HG02973 (cell line): ENCODE results near the gene AMBN.

Experiments used
- ATAC-seq: cut with Tn5 transposase; IDR thresholded peaks from one replicate; pipeline ENCODE4 v1.9.1; 2021; ENCODE audit warnings: moderate library complexity; ENCODE audit not compliant: unreplicated experiment

AMBN gene

DNA sequence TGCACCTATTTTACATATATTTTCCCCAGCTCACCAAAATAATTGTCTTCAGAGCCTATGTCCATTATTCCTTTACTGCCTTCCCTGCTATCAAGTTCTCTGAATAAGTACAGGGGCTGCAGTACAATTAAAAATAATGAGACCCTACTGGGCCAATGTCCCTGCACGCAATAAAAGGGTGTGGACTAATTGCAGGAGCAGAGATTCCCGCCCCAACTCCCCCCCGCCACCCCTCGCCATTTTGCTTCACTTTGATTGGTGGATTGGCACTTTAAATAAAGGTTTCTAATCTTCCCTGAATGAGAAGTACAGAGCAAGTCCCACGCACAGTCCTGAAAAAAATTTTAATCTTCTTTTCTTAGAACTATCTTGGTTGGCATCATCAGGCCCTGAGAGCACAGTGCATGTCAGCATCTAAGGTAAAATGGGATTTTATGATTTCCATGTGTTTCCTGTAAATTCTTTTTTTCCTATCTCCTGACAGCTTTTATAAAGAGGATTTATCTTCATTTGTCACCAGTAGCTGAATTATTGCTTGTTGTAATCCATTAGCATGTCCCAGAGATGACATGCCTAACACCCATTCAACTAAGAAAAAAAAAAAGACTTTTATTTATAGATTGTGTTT lies at the start of gene AMBN:
Gene AMBN, plus strand, starts transcription at position 302 of the 628 bp plus-strand sequence. Its CDS starts 103 bp downstream, at position 405.
- no peak for ATAC-seq

DNA sequence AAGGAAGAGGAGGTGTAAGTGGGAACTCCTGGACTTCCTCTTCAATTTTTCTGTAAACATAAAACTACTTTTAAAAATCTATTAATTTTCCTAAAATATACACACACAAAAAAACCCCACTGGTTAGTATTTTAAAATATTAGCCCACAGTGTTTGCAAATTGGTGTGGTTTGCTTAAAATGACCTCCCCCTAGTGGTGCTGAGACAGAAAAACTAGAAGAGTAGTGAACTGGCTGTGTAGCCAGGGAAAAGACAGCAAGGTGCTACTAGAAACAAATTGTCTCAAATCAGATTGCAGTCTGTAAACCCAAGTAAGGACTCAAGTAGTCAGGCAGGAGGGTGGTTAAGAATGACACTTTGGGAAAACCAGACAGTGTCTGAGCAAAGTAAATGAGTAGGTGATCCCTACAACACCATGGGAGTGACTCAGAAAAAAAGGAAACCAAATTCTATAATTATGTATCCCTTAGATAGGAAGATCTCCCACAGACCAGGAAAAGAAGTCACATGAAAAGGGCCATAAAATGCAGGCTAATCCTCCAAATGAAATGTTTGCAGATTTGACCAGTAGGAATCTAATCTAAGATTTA lies 47.7 kb upstream of the AMBN start:
- peak; percentile 71 for ATAC-seq

DNA sequence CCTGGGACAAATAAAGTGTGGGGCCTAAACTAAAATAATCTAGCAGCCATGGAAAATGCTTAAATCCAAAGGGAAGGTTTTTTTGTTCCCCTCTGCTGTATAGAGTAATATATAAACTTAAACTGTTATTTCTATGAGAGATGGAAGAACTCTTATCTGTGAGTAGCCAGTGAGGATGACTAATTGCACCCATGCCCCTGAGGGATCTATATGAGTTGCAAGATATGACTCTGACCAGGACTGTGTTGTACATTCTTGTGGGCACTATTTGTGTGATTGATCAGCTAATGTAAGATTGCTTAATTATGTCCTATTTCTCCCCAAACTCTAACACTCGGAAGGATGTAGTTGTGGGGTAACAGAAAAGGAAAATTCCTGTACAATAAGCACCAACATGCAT lies 35.2 kb upstream of the AMBN start:
- no peak for ATAC-seq

DNA sequence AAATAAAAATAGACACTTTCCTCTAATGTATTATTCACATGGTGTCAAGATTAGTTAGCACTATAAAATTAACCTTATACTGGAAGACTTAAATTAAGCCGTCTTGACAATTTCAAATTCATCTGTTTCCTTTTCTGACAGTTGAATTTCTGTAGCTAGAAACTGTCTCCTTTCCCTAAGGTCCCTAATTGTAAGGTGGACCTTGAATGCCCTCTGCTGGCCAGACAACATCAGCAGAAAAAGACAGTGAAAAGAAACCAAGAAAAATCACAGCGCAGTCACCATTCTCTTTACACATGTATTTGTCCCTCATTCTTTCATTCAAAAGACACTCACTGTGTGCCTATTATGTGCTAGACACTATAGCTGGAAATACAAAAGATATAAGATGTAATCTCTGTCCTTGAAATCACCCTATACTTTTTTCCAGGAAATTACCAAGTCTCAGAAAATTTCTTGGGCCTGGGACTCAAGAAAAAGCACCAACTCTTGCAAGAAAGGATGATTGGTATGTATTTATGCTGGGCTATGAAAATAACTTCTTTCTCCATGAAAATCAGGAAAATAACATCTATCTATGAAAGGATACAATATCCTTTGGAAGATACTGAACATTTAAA lies 32.7 kb upstream of the AMBN start:
- ATAC-seq: peak; percentile 74

DNA sequence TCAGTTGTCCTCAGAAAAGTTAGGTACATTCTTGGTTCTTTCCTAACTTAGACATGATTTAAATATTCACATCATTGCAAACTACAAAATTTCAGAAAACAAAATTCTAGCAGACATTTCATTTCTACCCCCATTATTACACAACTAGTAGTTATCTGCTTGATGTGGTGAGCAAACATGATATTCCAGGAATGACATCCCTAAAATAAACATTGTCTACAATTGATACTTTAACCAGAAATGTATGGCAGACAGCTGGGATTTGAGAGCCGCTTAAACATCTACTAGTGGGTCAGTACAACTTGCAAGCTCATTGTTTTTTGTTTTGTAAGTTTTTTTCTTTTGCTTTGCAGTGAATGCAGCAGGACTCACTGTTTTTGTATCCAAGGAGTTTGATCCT lies 32.1 kb upstream of the AMBN start:
- no peak for ATAC-seq

DNA sequence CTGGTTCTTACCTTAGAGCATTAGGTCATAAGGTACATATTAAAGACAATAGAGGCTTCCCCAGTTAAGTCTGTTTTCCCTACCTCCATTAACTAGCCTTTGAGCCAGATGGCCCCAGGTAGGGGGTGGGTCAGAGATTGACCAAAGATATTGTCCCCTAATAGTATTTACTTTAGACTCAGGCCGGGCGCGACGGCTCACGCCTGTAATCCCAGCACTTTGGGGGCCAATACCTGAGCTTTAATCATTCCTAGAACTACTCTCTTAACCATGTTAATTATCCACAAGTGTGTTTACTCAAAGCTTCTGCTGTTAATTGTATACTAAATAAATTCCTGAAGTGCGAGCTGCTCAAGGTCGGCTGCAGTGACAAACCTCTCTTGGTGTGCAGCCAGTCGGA lies 28.0 kb upstream of the AMBN start:
- no peak for ATAC-seq

DNA sequence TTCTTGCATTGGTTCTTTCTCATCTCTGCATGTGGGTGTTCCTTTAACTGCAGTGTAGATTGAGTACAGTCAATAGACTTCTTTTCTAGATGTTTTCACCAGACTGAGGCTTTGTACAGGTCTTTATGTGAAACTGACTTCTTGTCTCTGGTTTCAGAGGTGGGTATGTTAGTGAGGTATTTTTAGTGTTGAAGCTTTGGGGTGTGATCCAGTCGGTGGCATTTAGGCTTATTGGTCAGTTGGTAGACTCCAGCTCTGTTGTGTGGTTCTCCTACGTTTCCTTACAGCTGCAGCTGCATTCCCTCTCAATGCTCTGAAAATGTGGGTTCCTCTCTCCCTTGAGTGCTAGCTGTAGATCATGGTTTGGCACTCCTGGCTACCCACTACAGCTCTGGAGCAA lies 21.3 kb upstream of the AMBN start:
- no peak for ATAC-seq

- no peak for ATAC-seq
These were observed 20.3 kb upstream of the AMBN start for GRCh38 chr4:70571772-70572171.

DNA sequence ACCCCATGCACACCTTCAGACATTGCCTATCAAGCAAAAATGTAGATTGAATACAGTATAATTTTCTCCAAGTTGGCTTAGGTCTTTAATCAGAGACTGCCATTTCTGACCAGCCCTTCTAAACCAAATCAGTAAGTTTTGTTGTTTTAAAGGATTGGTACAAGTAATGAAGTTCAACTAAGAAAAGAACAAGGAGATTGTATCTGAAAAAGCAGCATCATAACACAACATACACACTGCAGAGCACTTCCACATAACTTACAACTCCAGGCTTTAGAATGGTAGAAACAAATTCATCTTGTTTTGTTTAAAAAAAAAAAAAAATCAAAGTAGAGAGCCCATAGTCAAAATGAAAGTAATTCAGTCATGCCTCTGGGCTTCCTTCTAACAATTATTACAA lies 16.1 kb upstream of the AMBN start:
- no peak for ATAC-seq

GRCh38 chr4:70577220-70577927 lies 14.7 kb upstream of the AMBN start:
- ATAC-seq: no peak

DNA sequence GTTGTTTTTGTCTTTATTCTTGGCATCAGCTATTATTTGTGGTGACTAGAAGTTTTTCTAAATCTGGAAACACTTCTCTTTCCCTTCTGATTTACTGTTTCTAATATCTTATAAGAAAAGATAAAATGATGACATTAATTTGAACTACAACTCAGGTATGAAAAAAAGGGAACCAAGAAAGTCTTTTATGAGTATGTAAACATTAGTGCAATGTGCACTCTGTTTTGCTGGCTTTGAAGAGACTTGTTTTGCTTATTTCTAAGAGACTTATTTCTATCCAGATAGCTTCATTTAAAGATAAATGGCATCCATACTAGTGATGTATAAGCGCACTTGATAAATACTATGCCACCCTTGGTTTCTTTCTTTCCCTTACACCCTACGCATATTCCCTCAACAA lies 10.1 kb upstream of the AMBN start:
- no peak for ATAC-seq

DNA sequence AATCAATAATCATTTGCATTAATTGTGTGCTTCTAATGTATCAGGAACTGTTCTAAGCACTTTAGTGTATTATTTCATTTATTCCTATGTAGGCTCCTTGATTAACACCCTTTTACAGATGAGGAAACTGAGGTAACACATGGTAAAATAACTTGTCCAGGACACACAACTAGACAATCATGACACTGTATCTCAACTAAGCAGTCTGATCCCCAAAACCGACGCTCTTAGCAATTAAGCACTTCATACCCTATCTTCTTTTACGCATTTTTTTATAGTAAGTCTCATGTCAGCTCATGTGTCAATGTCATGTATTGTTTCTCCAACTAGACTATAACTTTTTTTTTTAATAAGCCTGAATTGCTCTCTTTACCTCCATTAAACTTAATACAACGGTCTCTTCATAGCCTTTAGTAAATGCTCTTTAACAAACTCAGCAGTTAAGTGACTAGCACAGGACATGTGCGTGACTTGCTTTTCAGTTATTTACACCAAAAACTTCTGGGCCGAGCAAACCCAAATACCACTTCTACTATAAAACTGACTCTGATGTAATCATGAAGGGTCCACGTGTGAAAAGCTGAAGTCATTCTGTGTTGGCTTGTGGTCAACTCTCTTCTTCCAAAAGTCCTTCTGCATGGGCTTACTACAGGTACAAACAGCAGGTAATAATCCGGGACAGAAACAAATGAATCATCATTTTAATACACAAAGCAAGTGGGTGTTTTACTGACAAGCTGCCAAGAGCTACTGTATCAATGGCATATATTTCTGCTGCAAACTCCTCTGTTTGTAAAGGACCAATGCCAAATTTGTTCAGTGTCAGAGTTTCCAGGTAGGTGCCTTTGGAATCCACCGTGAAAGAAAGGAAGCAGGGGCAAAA lies 7.9 kb upstream of the AMBN start:
- ATAC-seq: no peak

DNA sequence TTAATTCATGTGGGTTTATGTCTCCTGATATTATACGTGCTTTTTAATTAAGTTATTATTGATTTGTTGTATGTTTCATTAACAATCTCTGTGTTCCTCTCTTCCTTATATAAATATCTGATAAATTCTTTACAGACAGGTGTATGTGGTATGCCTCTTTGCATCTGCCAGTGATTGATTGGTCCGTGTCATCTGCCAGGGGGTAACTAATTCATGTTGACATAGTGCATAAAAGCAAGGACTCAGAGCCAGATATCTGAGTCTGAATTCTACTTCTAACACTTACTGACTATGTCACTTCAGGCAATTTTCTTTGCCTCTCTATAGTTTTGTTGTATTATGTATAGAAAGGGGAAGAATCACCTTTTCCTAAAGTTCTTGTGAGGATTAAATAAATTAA lies 5.2 kb upstream of the AMBN start:
- no peak for ATAC-seq

DNA sequence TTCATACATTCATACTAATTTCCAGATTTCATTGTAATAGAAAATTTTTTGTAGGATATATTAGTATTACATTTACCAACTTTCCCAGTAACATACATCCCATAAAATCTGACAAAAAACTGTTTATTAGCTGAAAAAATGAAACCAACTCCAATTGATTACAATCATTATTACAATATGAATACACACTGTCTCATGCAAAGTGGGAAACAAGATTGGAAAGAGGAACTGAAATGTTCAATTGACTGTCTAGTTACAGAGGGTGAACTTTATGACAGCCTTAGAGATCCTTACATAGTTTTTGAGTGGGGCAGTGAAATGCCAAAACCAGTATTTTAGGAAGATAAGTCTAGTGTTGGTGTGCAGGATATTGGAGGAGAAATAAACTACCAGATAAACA lies 2.3 kb upstream of the AMBN start:
- ATAC-seq: peak; percentile 96

DNA sequence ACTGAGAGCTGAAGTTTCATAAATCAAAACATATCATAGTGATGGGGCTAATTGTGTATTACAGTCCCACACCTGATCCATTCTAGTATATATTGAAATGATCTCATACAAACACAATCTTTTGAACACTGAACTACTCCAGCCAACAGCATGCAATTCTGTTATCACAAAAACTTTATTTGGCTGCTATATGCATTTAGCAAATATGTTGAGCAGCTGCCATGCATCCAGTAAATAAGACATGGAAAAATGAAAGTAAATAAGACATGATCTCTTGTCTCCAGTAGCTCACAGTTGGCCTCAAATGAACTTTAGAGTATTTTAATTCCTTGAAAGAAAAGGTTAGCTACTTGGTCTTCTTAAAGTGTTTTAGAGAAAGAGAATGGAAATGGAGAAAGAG lies 2.1 kb downstream of the AMBN start:
- ATAC-seq: no peak

DNA sequence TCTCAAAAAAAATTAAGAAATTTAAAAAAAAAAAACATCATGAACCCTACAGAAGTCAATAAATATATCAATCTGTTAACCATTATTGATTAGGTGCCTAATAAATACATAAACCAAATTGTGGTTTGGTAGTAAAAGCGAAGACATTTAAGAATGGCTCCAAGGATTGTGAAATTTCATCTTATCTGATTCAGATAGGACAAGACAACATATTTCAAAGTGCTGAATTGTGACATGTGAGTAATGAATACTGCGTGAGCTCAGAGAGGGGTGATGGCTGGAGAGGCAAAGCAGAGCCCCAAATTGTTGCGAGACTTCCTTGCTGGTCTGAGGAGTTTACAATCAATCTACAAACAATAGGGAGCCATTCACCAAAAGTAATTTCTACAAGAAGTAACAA lies 8.2 kb downstream of the AMBN start:
- no peak for ATAC-seq

GRCh38 chr4:70600977-70601376 lies 8.9 kb downstream of the AMBN start:
- no peak for ATAC-seq

- ATAC-seq: peak; percentile 98
These were observed 9.5 kb downstream of the AMBN start for GRCh38 chr4:70601422-70602039.

GRCh38 chr4:70603856-70604255 lies 11.8 kb downstream of the AMBN start:
- no peak for ATAC-seq

DNA sequence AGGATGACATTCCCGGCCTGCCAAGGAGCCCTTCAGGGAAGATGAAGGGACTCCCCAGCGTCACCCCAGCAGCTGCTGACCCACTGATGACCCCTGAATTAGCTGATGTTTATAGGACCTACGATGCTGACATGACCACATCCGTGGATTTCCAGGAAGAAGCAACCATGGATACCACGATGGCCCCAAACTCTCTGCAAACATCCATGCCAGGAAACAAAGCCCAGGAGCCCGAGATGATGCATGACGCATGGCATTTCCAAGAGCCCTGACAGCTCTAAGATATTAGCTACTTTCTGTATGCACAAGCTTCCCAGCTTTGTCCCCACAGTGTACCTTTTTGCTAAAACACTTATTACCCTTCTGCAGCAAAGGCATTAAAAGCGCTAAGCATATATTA lies 14.4 kb downstream of the AMBN start:
- ATAC-seq: no peak
